Fibroblast of the aortic adventitia (primary cell): ENCODE data around the gene SLC2A13. TPM values are rescaled to one million over a fixed set of nuclear protein-coding genes. Genes with fewer than 3 reads are reported as not detected.

Experiments used
- DNase-seq: peaks from one replicate; pipeline ENCODE4 v3.0.0-alpha.2; 2010; ENCODE audit warnings: low read depth
- H3K4me3 ChIP-seq: 2 replicates; pipeline ENCODE4 v1.5.1; 2011; ENCODE audit warnings: low read depth, mild to moderate bottlenecking, control low read depth, low read length, moderate library complexity
- CTCF ChIP-seq: IDR thresholded peaks from 2 replicates; pipeline ENCODE4 v1.5.1; 2011; ENCODE audit warnings: mild to moderate bottlenecking, low read length, control low read depth, inconsistent platforms; ENCODE audit not compliant: insufficient read depth
- total RNA-seq: library from RNA; depleted of rRNA; stranded (reverse); fragments of >200 nt; gene quantifications from 2 replicates; pipeline ENCODE4 v1.2.3, GENCODE V29; 2012; ENCODE audit warnings: low replicate concordance

SLC2A13 gene
- total RNA-seq, 1 donor = 16.6 TPM

GRCh38 chr12:39892146-39892545 is 213.7 kb downstream of the SLC2A13 start:
- no peak for TF ChIP-seq CTCF
- DNase-seq = no peak
- H3K4me3 ChIP-seq = no peak overlapping the region

- H3K4me3 ChIP-seq = no peak overlapping the region
- DNase-seq = no peak
- no peak for TF ChIP-seq CTCF
Measured at GRCh38 chr12:39887856-39888255, 218.0 kb downstream of the SLC2A13 start.

GRCh38 chr12:39886106-39886505 is 219.8 kb downstream of the SLC2A13 start:
- H3K4me3 ChIP-seq = no peak overlapping the region
- no peak for TF ChIP-seq CTCF
- no peak for DNase-seq

GRCh38 chr12:39884616-39885125 is 221.2 kb downstream of the SLC2A13 start:
- TF ChIP-seq CTCF = no peak
- DNase-seq = no peak
- no peak overlapping the region for H3K4me3 ChIP-seq

GRCh38 chr12:39883411-39883810 is 222.5 kb downstream of the SLC2A13 start:
- H3K4me3 ChIP-seq = no peak overlapping the region
- no peak for DNase-seq
- TF ChIP-seq CTCF = no peak

GRCh38 chr12:39878753-39879152 is 227.1 kb downstream of the SLC2A13 start:
- TF ChIP-seq CTCF = no peak
- DNase-seq = no peak
- no peak overlapping the region for H3K4me3 ChIP-seq

GRCh38 chr12:39875721-39876120 is 230.2 kb downstream of the SLC2A13 start:
- H3K4me3 ChIP-seq = no peak overlapping the region
- TF ChIP-seq CTCF = no peak
- no peak for DNase-seq
